ENCODE measurements around the gene RNF208. TPM values are rescaled to one million over a fixed set of nuclear protein-coding genes. Genes with fewer than 3 reads are reported as not detected.

Gene RNF208
- total and polyA plus RNA-seq, 9 of the 15 experiments (the other 6 are each of a cell fraction or from before 2014, with no cell fraction given) = 0.15 to 6.9 (median 0.50) TPM; not detected in 2

- peaks cover 13 to 99% of the 10 kb centered on the region in 2 experiments for H3K4me1 ChIP-seq (replicated peaks in 1 of 2; ENCODE audit: control insufficient read depth in 2 of 2, insufficient read depth in 2 of 2, low read length in 2 of 2)
- H3K9ac ChIP-seq (ENCODE audit: insufficient read depth in 1 of 2, low read depth in 2 of 2, low read length in 2 of 2) = peak overlapping the region in 1 of 2 experiments; percentile 74; a peak in 2 of 4 replicates
- ChIA-PET CTCF (ENCODE audit: low intra/inter-chr PET ratio) (interaction anchor here (0.9 to 2.6 kb wide), 2 partner anchors 40 to 180 kb away, joined by 4 to 19 read pairs; partner anchors contain the start of genes ANAPC2 and SSNA1), POLR2A (interaction anchor here (0.6 to 1.9 kb wide), 2 partner anchors 40 to 206 kb away, joined by 3 to 6 read pairs; partner anchors contain the start of genes ANAPC2 and SSNA1)
- no peaks in the 10 kb centered on the region for H4K20me1 ChIP-seq (replicated peaks; ENCODE audit: control insufficient read depth, insufficient read depth, low read length)
- no peaks in the 10 kb centered on the region for H3K9me1 ChIP-seq (ENCODE audit: control insufficient read depth, insufficient read depth, low read length)
- no peaks in the 10 kb centered on the region for H3K36me3 ChIP-seq (ENCODE audit: control insufficient read depth, insufficient read depth, low read length)
- WGBS (ENCODE audit: insufficient coverage, low coverage, missing lambda C conversion rate) = 21% methylated on average over 17 of the region's 29 CpGs
- H3K27ac ChIP-seq (ENCODE audit: extremely low read depth, low read depth, low read length) = no peak overlapping the region
- DNase-seq (ENCODE audit: extremely low read depth in 1 of 4, low spot score in 3 of 4) (peak in 2 of 4 experiments; percentile 43 to 51), FAIRE-seq (no peak), ATAC-seq (no peak)
- no peak overlapping the region for H3K4me2 ChIP-seq (ENCODE audit: insufficient read depth, low read length)
- H3K79me2 ChIP-seq (ENCODE audit: control insufficient read depth, insufficient read depth, low read length) = no peaks in the 10 kb centered on the region
- H3K9me3 ChIP-seq (replicated peaks; ENCODE audit: control insufficient read depth, insufficient read depth, low read depth, low read length) = no peaks in the 10 kb centered on the region
- BruUV-seq (replicated peaks) = no TSS peak
- intact Hi-C loops (cut with micrococcal nuclease) = no loop called here
- no peak overlapping the region for H2AFZ ChIP-seq (ENCODE audit: low read depth, low read length)
- H3K4me3 ChIP-seq = no peak overlapping the region
- no peaks in the 10 kb centered on the region for H3K27me3 ChIP-seq (ENCODE audit: control insufficient read depth in 2 of 2, insufficient read depth in 2 of 2, low read length in 2 of 2)
- in situ Hi-C loops (cut with MboI) = loop anchor here (5.0 to 25.0 kb wide), 3 partner anchors 41 to 441 kb away; partner anchors contain the start of genes ANAPC2, CCDC183, SSNA1 and TMEM141
- TF ChIP-seq ZC3H4 (CRISPR knock-in tag; IDR thresholded peaks at IDR 0.05; ENCODE audit: borderline replicate concordance) (no peak), STAG1 (CRISPR knock-in tag; IDR thresholded peaks at IDR 0.05; ENCODE audit: borderline replicate concordance) (0 out of 2 replicates have a peak, but pooled peaks have one; percentile 8), CREB3L1 (IDR thresholded peaks at IDR 0.05; ENCODE audit: borderline replicate concordance, low read depth) (no peak), LCOR (CRISPR knock-in tag; IDR thresholded peaks at IDR 0.05) (no peak), ATF1 (CRISPR knock-in tag; IDR thresholded peaks at IDR 0.05) (no peak), ATF1 (tag; IDR thresholded peaks at IDR 0.05) (0 out of 2 replicates have a peak, but pooled peaks have one; percentile 9), MBD1 (CRISPR knock-in tag; IDR thresholded peaks at IDR 0.05) (no peak), ZNF280A (IDR thresholded peaks at IDR 0.05; ENCODE audit: low read depth, partially characterized antibody) (no peak), ZKSCAN8 (CRISPR knock-in tag; IDR thresholded peaks at IDR 0.05) (no peak), ZFX (CRISPR knock-in tag; IDR thresholded peaks at IDR 0.05) (0 out of 2 replicates have a peak, but pooled peaks have one; percentile 4), SIN3A (IDR thresholded peaks at IDR 0.05; ENCODE audit: borderline replicate concordance in 2 of 2, control insufficient read depth in 1 of 2, low read depth in 2 of 2, low read length in 2 of 2) (no peak), CREM (IDR thresholded peaks at IDR 0.05; ENCODE audit: low read depth) (0 out of 2 replicates have a peak, but pooled peaks have one; percentile 14)
- TF ChIP-seq, protein P1, sequence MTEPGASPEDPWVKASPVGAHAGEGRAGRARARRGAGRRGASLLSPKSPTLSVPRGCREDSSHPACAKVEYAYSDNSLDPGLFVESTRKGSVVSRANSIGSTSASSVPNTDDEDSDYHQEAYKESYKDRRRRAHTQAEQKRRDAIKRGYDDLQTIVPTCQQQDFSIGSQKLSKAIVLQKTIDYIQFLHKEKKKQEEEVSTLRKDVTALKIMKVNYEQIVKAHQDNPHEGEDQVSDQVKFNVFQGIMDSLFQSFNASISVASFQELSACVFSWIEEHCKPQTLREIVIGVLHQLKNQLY (CRISPR knock-in tag; conservative IDR thresholded peaks at IDR 0.05) = no peak
- TF ChIP-seq, protein P2, sequence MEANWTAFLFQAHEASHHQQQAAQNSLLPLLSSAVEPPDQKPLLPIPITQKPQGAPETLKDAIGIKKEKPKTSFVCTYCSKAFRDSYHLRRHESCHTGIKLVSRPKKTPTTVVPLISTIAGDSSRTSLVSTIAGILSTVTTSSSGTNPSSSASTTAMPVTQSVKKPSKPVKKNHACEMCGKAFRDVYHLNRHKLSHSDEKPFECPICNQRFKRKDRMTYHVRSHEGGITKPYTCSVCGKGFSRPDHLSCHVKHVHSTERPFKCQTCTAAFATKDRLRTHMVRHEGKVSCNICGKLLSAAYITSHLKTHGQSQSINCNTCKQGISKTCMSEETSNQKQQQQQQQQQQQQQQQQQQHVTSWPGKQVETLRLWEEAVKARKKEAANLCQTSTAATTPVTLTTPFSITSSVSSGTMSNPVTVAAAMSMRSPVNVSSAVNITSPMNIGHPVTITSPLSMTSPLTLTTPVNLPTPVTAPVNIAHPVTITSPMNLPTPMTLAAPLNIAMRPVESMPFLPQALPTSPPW (CRISPR knock-in tag; IDR thresholded peaks at IDR 0.05) = 0 out of 2 replicates have a peak, but pooled peaks have one; percentile 19
These were observed 6.5 kb upstream of the RNF208 start for GRCh38 chr9:137228506-137228967.

All from K562 (cell line).